ENCODE data around the gene MEI4.

GRCh38 chr6:77880501-77880900 is 227.7 kb downstream of the MEI4 start:
- TF ChIP-seq CTCF (IDR thresholded peaks at IDR 0.05 in 4 of 5, conservative IDR thresholded peaks at IDR 0.05 in 1 of 5): no peak
- no peak for TF ChIP-seq POLR2A (IDR thresholded peaks at IDR 0.05)
